ENCODE results near the gene TMOD2. TPM values are rescaled to one million over a fixed set of nuclear protein-coding genes. Genes with fewer than 3 reads are reported as not detected.

Gene TMOD2
- total RNA-seq, 1 experiment from 2014 or later: 5.7 TPM

- Histone ChIP-seq H3K9me3 (ENCODE audit: control insufficient read depth in 1 of 2, insufficient read depth in 1 of 2, low read depth in 1 of 2, low read length in 2 of 2) (no peaks in the 10 kb centered on the region), H3K27me3 (ENCODE audit: insufficient read depth, low read length) (no peaks in the 10 kb centered on the region), H3K9me2 (ENCODE audit: insufficient read depth) (no peaks in the 10 kb centered on the region), H3K79me2 (ENCODE audit: insufficient read depth, low read length) (peaks cover 100% of the 10 kb centered on the region), H3K27ac (ENCODE audit: low read depth, low read length) (no peak overlapping the region), H3K4me3 (replicated peaks in 1 of 2; ENCODE audit: low read depth in 1 of 2, low read length in 2 of 2) (no peak overlapping the region), H4K20me1 (ENCODE audit: insufficient read depth) (peaks cover 5% of the 10 kb centered on the region; the same call in 1 of the 2 replicates), H3K36me3 (ENCODE audit: control insufficient read depth in 1 of 2, insufficient read depth in 2 of 2, low read length in 2 of 2) (no peaks in the 10 kb centered on the region), H3K9ac (ENCODE audit: low read length) (no peak overlapping the region), H3K4me2 (ENCODE audit: low read length) (no peak overlapping the region), H2AFZ (ENCODE audit: low read depth, low read length, poor library complexity, severe bottlenecking) (no peak overlapping the region), H3K4me1 (ENCODE audit: control insufficient read depth in 1 of 2, insufficient read depth in 2 of 2, low read length in 2 of 2) (peaks cover 57 to 58% of the 10 kb centered on the region in 2 experiments)
- no TSS peak for BruUV-seq (replicated peaks)
- DNase-seq (ENCODE audit: low read depth, low spot score) (no peak), ATAC-seq (no peak)
- TF ChIP-seq FOSL1 (IDR thresholded peaks at IDR 0.05; ENCODE audit: low read depth): no peak
- no peak for TF ChIP-seq ATF3 (IDR thresholded peaks at IDR 0.05)
- no peak for TF ChIP-seq SRF (IDR thresholded peaks at IDR 0.05; ENCODE audit: low read depth)
- TF ChIP-seq RAD21 (IDR thresholded peaks at IDR 0.05; ENCODE audit: low read depth): no peak
- TF ChIP-seq CTCF (IDR thresholded peaks at IDR 0.05 in 2 of 3, conservative IDR thresholded peaks at IDR 0.05 in 1 of 3; ENCODE audit: borderline replicate concordance in 1 of 3, insufficient read depth in 1 of 3, low read depth in 2 of 3, low read length in 2 of 3): no peak
- TF ChIP-seq MAX (IDR thresholded peaks at IDR 0.05): no peak
- ChIA-PET POLR2A (no interaction called here), CTCF (interaction anchor here (0.8 kb wide), 1 partner anchor 77 kb away, joined by 3 read pairs; no protein-coding TSS in a partner anchor), RAD21 (ENCODE audit: low non-redundant PET in 1 of 2, low total read pairs in 2 of 2, uncharacterized antibody in 2 of 2, unreplicated experiment in 2 of 2) (no interaction called here)
- intact Hi-C loops (cut with micrococcal nuclease): no loop called here
Observed at GRCh38 chr15:51853998-51854397, 102.6 kb downstream of the TMOD2 start.

- peaks cover 99% of the 10 kb centered on the region for H3K79me2 ChIP-seq (ENCODE audit: insufficient read depth, low read length)
- H3K36me3 ChIP-seq (ENCODE audit: control insufficient read depth in 1 of 2, insufficient read depth in 2 of 2, low read length in 2 of 2): no peaks in the 10 kb centered on the region
- intact Hi-C loops (cut with micrococcal nuclease): no loop called here
- H2AFZ ChIP-seq (ENCODE audit: low read depth, low read length, poor library complexity, severe bottlenecking): no peak overlapping the region
- no peak for ATAC-seq
- RAD21 ChIA-PET (ENCODE audit: low non-redundant PET in 1 of 2, low total read pairs in 2 of 2, uncharacterized antibody in 2 of 2, unreplicated experiment in 2 of 2): no interaction called here
- H3K27me3 ChIP-seq (ENCODE audit: insufficient read depth, low read length): no peaks in the 10 kb centered on the region
- no peak overlapping the region for H3K4me2 ChIP-seq (ENCODE audit: low read length)
- no peak overlapping the region for H3K9ac ChIP-seq (ENCODE audit: low read length)
- peaks cover 43 to 45% of the 10 kb centered on the region in 2 experiments for H3K4me1 ChIP-seq (ENCODE audit: control insufficient read depth in 1 of 2, insufficient read depth in 2 of 2, low read length in 2 of 2)
- no peak for DNase-seq (ENCODE audit: low read depth, low spot score)
- no peak overlapping the region for H3K27ac ChIP-seq (ENCODE audit: low read depth, low read length)
- POLR2A ChIA-PET: no interaction called here
- H3K9me3 ChIP-seq (ENCODE audit: control insufficient read depth in 1 of 2, insufficient read depth in 1 of 2, low read depth in 1 of 2, low read length in 2 of 2): no peaks in the 10 kb centered on the region
- H4K20me1 ChIP-seq (ENCODE audit: insufficient read depth): peaks cover 5% of the 10 kb centered on the region; the same call in 1 of the 2 replicates
- CTCF ChIA-PET: no interaction called here
- no TSS peak for BruUV-seq (replicated peaks)
- H3K4me3 ChIP-seq (replicated peaks in 1 of 2; ENCODE audit: low read depth in 1 of 2, low read length in 2 of 2): no peak overlapping the region
- TF ChIP-seq ATF3 (IDR thresholded peaks at IDR 0.05) (no peak), ZNF274 (IDR thresholded peaks at IDR 0.05; ENCODE audit: low read depth, low read length) (no peak)
- no peaks in the 10 kb centered on the region for H3K9me2 ChIP-seq (ENCODE audit: insufficient read depth)
Observed at GRCh38 chr15:51855612-51856011, 104.2 kb downstream of the TMOD2 start.
